SK-N-SH (cell line): ENCODE data around the gene PKP1. TPM values are rescaled to one million over a fixed set of nuclear protein-coding genes. Genes with fewer than 3 reads are reported as not detected.

ENCODE experiments used
- CTCF ChIA-PET: fragments of 300-600, 350-600 bp; formaldehyde crosslinking; extraction: SDS; loops from one replicate; lab custom pipeline; 2021; lab: Yijun Ruan, JAX
- POLR2A ChIA-PET: fragments of 350-600 bp; sonication (Branson Sonifier 250); formaldehyde crosslinking; extraction: SDS; loops from one replicate; lab custom pipeline; 2020; ENCODE audit warnings: antibody characterized with exemption, inconsistent platforms; lab: Yijun Ruan, JAX
- DNase-seq: peaks from one replicate; pipeline ENCODE4 v3.0.0; 2012
- H2AFZ ChIP-seq: fragments of 200-600 bp; sonication (generic); 2 replicates; pipeline ENCODE4 v1.8.1; 2016; ENCODE audit warnings: antibody characterized with exemption, mild to moderate bottlenecking, low read depth
- H3F3A ChIP-seq: fragments of 200-600 bp; sonication (generic); replicated peaks from 2 replicates; pipeline ENCODE3; 2016; ENCODE audit warnings: antibody characterized with exemption, mild to moderate bottlenecking; ENCODE audit not compliant: insufficient read depth
- H3K27ac ChIP-seq, 2 experiments: fragments of 200-500 bp in 1 of 2; fragments of 200-600 bp in 1 of 2; sonication (Bioruptor generic) in 1 of 2; sonication (generic), shearing (Covaris generic) in 1 of 2; 2 replicates each; pipeline versions ENCODE4 v1.5.1 to v1.6.1; 2014 to 2016; ENCODE audit warnings: low read depth in 2 of 2, inconsistent platforms in 1 of 2, low read length in 1 of 2, mild to moderate bottlenecking in 1 of 2, mixed read lengths in 1 of 2
- H3K27me3 ChIP-seq: fragments of 200-600 bp; sonication (generic), shearing (Covaris generic); 2 replicates; pipeline ENCODE4 v1.6.1; 2016; ENCODE audit warnings: mixed run types; ENCODE audit not compliant: insufficient read depth
- H3K36me3 ChIP-seq, 2 experiments: fragments of 200-500 bp in 1 of 2; fragments of 200-600 bp in 1 of 2; sonication (Bioruptor generic) in 1 of 2; sonication (generic) in 1 of 2; replicated peaks in 1 of 2; 2 replicates each; pipeline versions ENCODE3 to v1.5.1; 2014 to 2016; ENCODE audit warnings: low read length in 1 of 2, mild to moderate bottlenecking in 1 of 2; ENCODE audit not compliant: insufficient read depth in 2 of 2, control insufficient read depth in 1 of 2
- H3K4me1 ChIP-seq, 2 experiments: fragments of 200-500 bp in 1 of 2; fragments of 200-600 bp in 1 of 2; sonication (Bioruptor generic) in 1 of 2; sonication (generic), shearing (Covaris generic) in 1 of 2; 2 replicates each; pipeline versions ENCODE4 v1.5.1 to v1.6.1; 2014 to 2016; ENCODE audit warnings: low read depth in 1 of 2, low read length in 1 of 2, mixed run types in 1 of 2; ENCODE audit not compliant: insufficient read depth in 2 of 2, control insufficient read depth in 1 of 2
- H3K4me2 ChIP-seq: fragments of 200-600 bp; sonication (generic), shearing (Covaris generic); 2 replicates; pipeline ENCODE4 v1.6.1; 2017; ENCODE audit warnings: mixed run types
- H3K4me3 ChIP-seq, 2 experiments: fragments of 200-500 bp in 1 of 2; fragments of 200-600 bp in 1 of 2; sonication (Bioruptor generic) in 1 of 2; sonication (generic), shearing (Covaris generic) in 1 of 2; 2 replicates each; pipeline versions ENCODE4 v1.5.1 to v1.8.1; 2014 to 2016; ENCODE audit warnings: low read depth in 2 of 2, inconsistent platforms in 1 of 2, low read length in 1 of 2, mild to moderate bottlenecking in 1 of 2, mixed read lengths in 1 of 2, moderate library complexity in 1 of 2
- H3K79me2 ChIP-seq: fragments of 200-600 bp; sonication (generic); 2 replicates; pipeline ENCODE4 v1.8.1; 2017; ENCODE audit warnings: mild to moderate bottlenecking; ENCODE audit not compliant: insufficient read depth
- H3K9ac ChIP-seq: fragments of 200-600 bp; sonication (generic); 2 replicates; pipeline ENCODE4 v1.6.1; 2017; ENCODE audit warnings: mixed run types
- H3K9me2 ChIP-seq: fragments of 200-600 bp; sonication (generic); 2 replicates; pipeline ENCODE4 v1.6.1; 2017; ENCODE audit warnings: mixed run types
- H3K9me3 ChIP-seq: fragments of 200-600 bp; sonication (generic); 2 replicates; pipeline ENCODE4 v1.6.1; 2017; ENCODE audit warnings: mixed run types, mild to moderate bottlenecking, moderate library complexity
- H4K20me1 ChIP-seq: fragments of 200-600 bp; sonication (generic); 2 replicates; pipeline ENCODE4 v1.6.1; 2017; ENCODE audit warnings: mild to moderate bottlenecking, mixed run types; ENCODE audit not compliant: insufficient read depth
- ELF1 ChIP-seq: IDR thresholded peaks from 2 replicates; pipeline ENCODE4 v1.4.0; 2012
- EP300 ChIP-seq, 2 experiments: IDR thresholded peaks; 2 replicates each; pipeline versions ENCODE4 v1.4.0 to v1.6.1; 2012; ENCODE audit warnings: borderline replicate concordance in 1 of 2, low read depth in 1 of 2, low read length in 1 of 2
- FOSL2 ChIP-seq: IDR thresholded peaks from 2 replicates; pipeline ENCODE4 v1.4.0; 2012; ENCODE audit warnings: low read depth, mild to moderate bottlenecking, moderate library complexity, borderline replicate concordance
- FOXM1 ChIP-seq: IDR thresholded peaks from 2 replicates; pipeline ENCODE4 v1.4.0; 2012; ENCODE audit warnings: low read depth, mild to moderate bottlenecking
- GABPA ChIP-seq: IDR thresholded peaks from 2 replicates; pipeline ENCODE4 v1.4.0; 2012; ENCODE audit warnings: low read depth, mild to moderate bottlenecking
- SIN3A ChIP-seq: IDR thresholded peaks from 2 replicates; pipeline ENCODE4 v1.6.1; 2012; ENCODE audit warnings: low read depth, mild to moderate bottlenecking, low read length, moderate library complexity, borderline replicate concordance
- TAF1 ChIP-seq: IDR thresholded peaks from 2 replicates; pipeline ENCODE4 v1.6.1; 2012; ENCODE audit warnings: low read depth, mild to moderate bottlenecking, low read length, moderate library complexity, borderline replicate concordance
- USF1 ChIP-seq: IDR thresholded peaks from 2 replicates; pipeline ENCODE4 v1.4.0; 2012; ENCODE audit warnings: low read depth, borderline replicate concordance
- YY1 ChIP-seq: IDR thresholded peaks from 2 replicates; pipeline ENCODE4 v1.4.0; 2012; ENCODE audit warnings: low read depth, mild to moderate bottlenecking
- WGBS: methylation state at CpG from one replicate; pipeline ENCODE4 v1.1.6; 2017; ENCODE audit warnings: low lambda C conversion rate; 5-methylcytosine and 5-hydroxymethylcytosine counted together
- polyA plus RNA-seq, 3 experiments: library from polyadenylated mRNA; depleted of rRNA; stranded (reverse); fragments of >200 nt; gene quantifications; 2 replicates each; pipeline ENCODE4 v1.2.3, GENCODE V29; 2012
- TF ChIP-seq, protein P1 (sequence below): fragments of 150-350 bp; IDR thresholded peaks from 2 replicates; pipeline ENCODE4 v1.6.1; 2016; ENCODE audit warnings: mild to moderate bottlenecking, low read depth, low read length
- TF ChIP-seq, protein P2 (sequence below): IDR thresholded peaks from 2 replicates; pipeline ENCODE4; 2012

PKP1 gene
- polyA plus RNA-seq, 1 of the 3 experiments (the other 2 are of a cell fraction): not detected

DNA sequence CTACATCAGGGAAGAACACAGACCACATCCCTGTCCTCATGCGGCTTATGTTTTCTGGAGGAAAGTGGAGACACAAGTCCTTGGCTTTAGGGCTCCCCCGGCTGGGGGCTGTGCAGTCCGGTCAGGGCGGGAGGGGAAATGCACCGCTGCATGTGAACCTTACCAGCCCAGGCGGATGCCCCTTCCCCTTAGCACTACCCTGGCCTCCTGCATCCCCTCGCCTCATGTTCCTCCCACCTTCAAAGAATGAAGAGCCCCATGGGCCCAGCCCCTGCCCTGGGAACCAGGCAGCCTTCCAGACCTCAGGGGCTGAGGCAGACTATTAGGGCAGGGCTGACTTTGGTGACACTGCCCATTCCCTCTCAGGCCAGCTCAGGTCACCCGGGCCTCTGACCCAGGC is 48.7 kb downstream of the PKP1 start:
- Histone ChIP-seq H3K9ac (no peak overlapping the region), H3K79me2 (no peaks in the 10 kb centered on the region), H2AFZ (no peak overlapping the region), H3K4me3 (no peak overlapping the region), H4K20me1 (no peaks in the 10 kb centered on the region), H3K36me3 (no peaks in the 10 kb centered on the region), H3K9me3 (no peaks in the 10 kb centered on the region), H3K4me1 (peaks cover 0 to 9% of the 10 kb centered on the region in 2 experiments; a peak in 2 of 4 replicates), H3K4me2 (no peak overlapping the region), H3K27ac (no peak overlapping the region), H3F3A (no peaks in the 10 kb centered on the region), H3K27me3 (no peaks in the 10 kb centered on the region), H3K9me2 (no peaks in the 10 kb centered on the region)
- POLR2A ChIA-PET: no interaction called here
- CTCF ChIA-PET: interaction anchor here (0.5 to 2.7 kb wide), 3 partner anchors 14 to 78 kb away, joined by 3 to 8 read pairs (median 7); no protein-coding TSS in a partner anchor
- 82% methylated on average over 7 of the region's 8 CpGs for WGBS
- no peak for DNase-seq
- TF ChIP-seq, protein P1, sequence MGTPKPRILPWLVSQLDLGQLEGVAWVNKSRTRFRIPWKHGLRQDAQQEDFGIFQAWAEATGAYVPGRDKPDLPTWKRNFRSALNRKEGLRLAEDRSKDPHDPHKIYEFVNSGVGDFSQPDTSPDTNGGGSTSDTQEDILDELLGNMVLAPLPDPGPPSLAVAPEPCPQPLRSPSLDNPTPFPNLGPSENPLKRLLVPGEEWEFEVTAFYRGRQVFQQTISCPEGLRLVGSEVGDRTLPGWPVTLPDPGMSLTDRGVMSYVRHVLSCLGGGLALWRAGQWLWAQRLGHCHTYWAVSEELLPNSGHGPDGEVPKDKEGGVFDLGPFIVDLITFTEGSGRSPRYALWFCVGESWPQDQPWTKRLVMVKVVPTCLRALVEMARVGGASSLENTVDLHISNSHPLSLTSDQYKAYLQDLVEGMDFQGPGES: no peak

- H3K4me1 ChIP-seq: peaks cover 0 to 9% of the 10 kb centered on the region in 2 experiments; a peak in 2 of 4 replicates
- 74% methylated on average over 9 of the region's 10 CpGs for WGBS
- no peaks in the 10 kb centered on the region for H3K79me2 ChIP-seq
- ChIA-PET POLR2A (no interaction called here), CTCF (interaction anchor here (0.9 to 2.7 kb wide), 5 partner anchors 9 to 180 kb away, joined by 3 to 8 read pairs (median 3); no protein-coding TSS in a partner anchor)
- H3K4me3 ChIP-seq: no peak overlapping the region
- H3K4me2 ChIP-seq: no peak overlapping the region
- H3K9ac ChIP-seq: no peak overlapping the region
- no peak for TF ChIP-seq GABPA
- TF ChIP-seq, protein P2, sequence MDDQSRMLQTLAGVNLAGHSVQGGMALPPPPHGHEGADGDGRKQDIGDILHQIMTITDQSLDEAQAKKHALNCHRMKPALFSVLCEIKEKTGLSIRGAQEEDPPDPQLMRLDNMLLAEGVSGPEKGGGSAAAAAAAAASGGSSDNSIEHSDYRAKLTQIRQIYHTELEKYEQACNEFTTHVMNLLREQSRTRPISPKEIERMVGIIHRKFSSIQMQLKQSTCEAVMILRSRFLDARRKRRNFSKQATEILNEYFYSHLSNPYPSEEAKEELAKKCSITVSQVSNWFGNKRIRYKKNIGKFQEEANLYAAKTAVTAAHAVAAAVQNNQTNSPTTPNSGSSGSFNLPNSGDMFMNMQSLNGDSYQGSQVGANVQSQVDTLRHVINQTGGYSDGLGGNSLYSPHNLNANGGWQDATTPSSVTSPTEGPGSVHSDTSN: no peak
- TF ChIP-seq SIN3A: no peak
- no peak for TF ChIP-seq YY1
- TF ChIP-seq TAF1: no peak
- no peak for TF ChIP-seq FOSL2
- no peak for TF ChIP-seq USF1
- no peak for TF ChIP-seq ELF1
- no peak for TF ChIP-seq EP300 (IDR thresholded peaks at IDR 0.05; ENCODE audit: borderline replicate concordance in 1 of 2, low read depth in 1 of 2, low read length in 1 of 2)
- TF ChIP-seq FOXM1: no peak
- TF ChIP-seq, all 33 proteins: peak for 0
- Histone ChIP-seq H3F3A (no peaks in the 10 kb centered on the region), H4K20me1 (no peaks in the 10 kb centered on the region), H2AFZ (no peak overlapping the region), H3K9me3 (no peaks in the 10 kb centered on the region), H3K36me3 (no peaks in the 10 kb centered on the region), H3K27me3 (no peaks in the 10 kb centered on the region), H3K27ac (no peak overlapping the region), H3K9me2 (no peaks in the 10 kb centered on the region)
- no peak for DNase-seq
Observed at GRCh38 chr1:201332616-201333335, 49.5 kb downstream of the PKP1 start.
